IMR-90 (cell line): ENCODE measurements around the gene SGSM2. TPM values are rescaled to one million over a fixed set of nuclear protein-coding genes. Genes with fewer than 3 reads are reported as not detected.

Experiments
- ATAC-seq: fragments of 200-7000 bp; cut with Tn5 transposase; 2 replicates; pipeline ENCODE4 v1.9.1; 2020; ENCODE audit warnings: low read depth, mild to moderate bottlenecking, moderate library complexity
- BruUV-seq: library from RNA; stranded (reverse); fragments of 400-500 nt; replicated peaks from 2 replicates; lab custom pipeline; 2021; lab: Mats Ljungman, UMichigan
- CTCF ChIA-PET: fragments of 300-600 bp; formaldehyde crosslinking; extraction: SDS; loops from one replicate; lab custom pipeline; 2021; ENCODE audit warnings: antibody characterized with exemption; lab: Yijun Ruan, JAX
- POLR2A ChIA-PET: fragments of 300-600 bp; sonication (Branson Sonifier 250); formaldehyde crosslinking; loops from one replicate; lab custom pipeline; 2022; ENCODE audit warnings: antibody characterized with exemption; ENCODE audit not compliant: unreplicated experiment; lab: Charles Lee
- DNase-seq: peaks from one replicate; pipeline ENCODE4 v3.0.0; 2013
- H2AFZ ChIP-seq: replicated peaks from 2 replicates; pipeline ENCODE3; 2013; ENCODE audit warnings: low read length, mild to moderate bottlenecking; ENCODE audit not compliant: poor library complexity
- H2AK5ac ChIP-seq: 2 replicates; pipeline ENCODE4 v1.6.1; 2013; ENCODE audit warnings: low read depth, low read length, inconsistent platforms
- H2AK9ac ChIP-seq: replicated peaks from 2 replicates; pipeline ENCODE3; 2013; ENCODE audit warnings: mild to moderate bottlenecking, low read depth, low read length, moderate library complexity; ENCODE audit not compliant: poor library complexity
- H2BK120ac ChIP-seq: 2 replicates; pipeline ENCODE4 v1.6.1; 2013; ENCODE audit warnings: low read depth, low read length, inconsistent platforms
- H2BK15ac ChIP-seq: 3 replicates; pipeline ENCODE4 v1.6.1; 2013; ENCODE audit warnings: low read depth, low read length, inconsistent platforms
- H2BK20ac ChIP-seq: 2 replicates; pipeline ENCODE4 v1.6.1; 2013; ENCODE audit warnings: low read depth, mild to moderate bottlenecking, inconsistent platforms, low read length, moderate library complexity
- H2BK5ac ChIP-seq: 2 replicates; pipeline ENCODE4 v1.6.1; 2013; ENCODE audit warnings: mild to moderate bottlenecking, low read depth, low read length, inconsistent platforms; ENCODE audit not compliant: poor library complexity, severe bottlenecking
- H3K14ac ChIP-seq: replicated peaks from 2 replicates; pipeline ENCODE4 v1.6.1; 2013; ENCODE audit warnings: low read depth, low read length, inconsistent platforms
- H3K18ac ChIP-seq: 2 replicates; pipeline ENCODE4 v1.6.1; 2013; ENCODE audit warnings: low read depth, low read length, control low read depth
- H3K23ac ChIP-seq: 2 replicates; pipeline ENCODE4 v1.6.1; 2013; ENCODE audit warnings: low read depth, low read length, inconsistent platforms
- H3K27ac ChIP-seq: 2 replicates; pipeline ENCODE4 v1.5.1; 2013; ENCODE audit warnings: mild to moderate bottlenecking, control low read depth, low read length; ENCODE audit not compliant: insufficient read depth
- H3K27me3 ChIP-seq: 2 replicates; pipeline ENCODE4 v1.6.1; 2013; ENCODE audit warnings: low read length; ENCODE audit not compliant: control insufficient read depth, insufficient read depth
- H3K36me3 ChIP-seq: 2 replicates; pipeline ENCODE4 v1.6.1; 2013; ENCODE audit warnings: low read length, mixed read lengths; ENCODE audit not compliant: control insufficient read depth, insufficient read depth
- H3K4ac ChIP-seq: 2 replicates; pipeline ENCODE4 v1.6.1; 2013; ENCODE audit warnings: low read depth, low read length, inconsistent platforms
- H3K4me1 ChIP-seq: 2 replicates; pipeline ENCODE4 v1.6.1; 2013; ENCODE audit warnings: low read length, mixed read lengths; ENCODE audit not compliant: control insufficient read depth, insufficient read depth
- H3K4me2 ChIP-seq: 2 replicates; pipeline ENCODE4 v1.6.1; 2013; ENCODE audit warnings: low read depth, mild to moderate bottlenecking, control low read depth, low read length, moderate library complexity
- H3K4me3 ChIP-seq: 2 replicates; pipeline ENCODE4 v1.5.1; 2013; ENCODE audit warnings: low read depth, mild to moderate bottlenecking, control low read depth, low read length, moderate library complexity; ENCODE audit not compliant: insufficient read depth
- H3K56ac ChIP-seq: 2 replicates; pipeline ENCODE4 v1.6.1; 2013; ENCODE audit warnings: low read length, inconsistent platforms; ENCODE audit not compliant: insufficient read depth; ENCODE audit errors: extremely low read depth
- H3K79me1 ChIP-seq, 2 experiments: 2 replicates each; pipeline ENCODE4 v1.6.1; 2013; ENCODE audit warnings: low read length in 2 of 2, inconsistent platforms in 1 of 2, low read depth in 1 of 2
- H3K9ac ChIP-seq: 2 replicates; pipeline ENCODE4 v1.6.1; 2013; ENCODE audit warnings: low read depth, low read length, control low read depth
- H3K9me1 ChIP-seq: 2 replicates; pipeline ENCODE4 v1.6.1; 2013; ENCODE audit warnings: low read length, inconsistent platforms; ENCODE audit not compliant: insufficient read depth
- H3K9me3 ChIP-seq: 2 replicates; pipeline ENCODE4 v1.6.1; 2013; ENCODE audit warnings: low read length; ENCODE audit not compliant: control insufficient read depth, insufficient read depth
- H4K20me1 ChIP-seq: 2 replicates; pipeline ENCODE4 v1.6.1; 2013; ENCODE audit warnings: low read length, inconsistent platforms; ENCODE audit not compliant: insufficient read depth
- H4K5ac ChIP-seq: 2 replicates; pipeline ENCODE4 v1.6.1; 2013; ENCODE audit warnings: mild to moderate bottlenecking, low read depth, low read length, control low read depth
- H4K8ac ChIP-seq, 2 experiments: 2 replicates each; pipeline ENCODE4 v1.6.1; 2013; ENCODE audit warnings: low read depth in 2 of 2, low read length in 2 of 2, control low read depth in 1 of 2, inconsistent platforms in 1 of 2
- H4K91ac ChIP-seq: 2 replicates; pipeline ENCODE4 v1.6.1; 2013; ENCODE audit warnings: low read depth, low read length, inconsistent platforms; ENCODE audit not compliant: insufficient read depth
- BHLHE40 ChIP-seq: fragments of 150-350 bp; IDR thresholded peaks from 2 replicates; pipeline ENCODE4 v1.6.1; 2016; ENCODE audit warnings: mild to moderate bottlenecking, low read depth, low read length
- CEBPB ChIP-seq: IDR thresholded peaks from 2 replicates; pipeline ENCODE4 v1.6.1; 2012; ENCODE audit warnings: low read depth, low read length, improper control_type of control experiment
- FOS ChIP-seq: fragments of 150-350 bp; IDR thresholded peaks from 2 replicates; pipeline ENCODE4 v1.6.1; 2016; ENCODE audit warnings: low read depth, low read length
- MAZ ChIP-seq: IDR thresholded peaks from 2 replicates; pipeline ENCODE4 v1.6.1; 2012; ENCODE audit warnings: low read depth, mild to moderate bottlenecking, low read length, improper control_type of control experiment, moderate library complexity, borderline replicate concordance
- MXI1 ChIP-seq: IDR thresholded peaks from 2 replicates; pipeline ENCODE4 v1.6.1; 2012; ENCODE audit warnings: low read depth, mild to moderate bottlenecking, low read length, moderate library complexity, borderline replicate concordance
- RAD21 ChIP-seq: IDR thresholded peaks from 2 replicates; pipeline ENCODE4 v1.6.1; 2012; ENCODE audit warnings: low read length, improper control_type of control experiment
- RCOR1 ChIP-seq: IDR thresholded peaks from 2 replicates; pipeline ENCODE4 v1.6.1; 2012; ENCODE audit warnings: mild to moderate bottlenecking, low read length, improper control_type of control experiment; ENCODE audit not compliant: insufficient replicate concordance
- SMC3 ChIP-seq: fragments of 150-350 bp; IDR thresholded peaks from 2 replicates; pipeline ENCODE4 v1.6.1; 2016; ENCODE audit warnings: low read depth, mild to moderate bottlenecking, antibody characterized with exemption, low read length, moderate library complexity
- WGBS, 2 experiments: methylation state at CpG; one replicate each; pipeline versions ENCODE4 v1.1.5 to v1.1.7; 2013; ENCODE audit warnings: missing lambda C conversion rate in 2 of 2; ENCODE audit not compliant: insufficient read length in 1 of 2; ENCODE audit errors: extremely low coverage in 2 of 2; 5-methylcytosine and 5-hydroxymethylcytosine counted together
- dilution Hi-C: fragments of 300-500 bp; cut with HindIII; formaldehyde crosslinking; loops from one replicate; pipeline ENCODE4 v1.14.3; 2018; ENCODE audit warnings: low sequenced_read_pairs; ENCODE audit not compliant: unreplicated experiment
- in situ Hi-C: fragments of 300-500 bp; cut with MboI; formaldehyde crosslinking; loops from 3 replicates; pipeline ENCODE4 v1.14.3; 2019; ENCODE audit warnings: low sequenced_read_pairs, inconsistent platforms, mixed read lengths
- intact Hi-C: fragments of 100-400 bp; cut with micrococcal nuclease; formaldehyde crosslinking; loops from 2 replicates; pipeline ENCODE4 v1.10.0; 2022
- polyA plus RNA-seq, 3 experiments: library from polyadenylated mRNA; depleted of rRNA; stranded (reverse); fragments of >200 nt; gene quantifications; 2 replicates each; pipeline ENCODE4 v1.2.3, GENCODE V29; 2012; ENCODE audit warnings: low replicate concordance in 1 of 3
- total RNA-seq: library from RNA; depleted of rRNA; stranded (reverse); fragments of >200 nt; gene quantifications from 2 replicates; pipeline ENCODE4 v1.2.3, GENCODE V29; 2012
- TF ChIP-seq, protein P1 (sequence below): conservative IDR thresholded peaks from 2 replicates; pipeline ENCODE4 v1.5.1; 2012; ENCODE audit warnings: mild to moderate bottlenecking, low read depth, low read length, improper control_type of control experiment

Gene SGSM2
- total and polyA plus RNA-seq, 2 of the 4 experiments (the other 2 are of a cell fraction) = 13.6 to 81.2 TPM

- TF ChIP-seq BHLHE40 (no peak), RCOR1 (no peak)
Observed at GRCh38 chr17:2401426-2402221, 64.3 kb downstream of the SGSM2 start (continued).

- DNase-seq = no peak
- H2AK5ac ChIP-seq = peak overlapping the region; percentile 92
- peak overlapping the region; percentile 62; the same call in 1 of the 2 replicates for H3K4me3 ChIP-seq
- H3K18ac ChIP-seq = no peak overlapping the region; the same call in 1 of the 2 replicates
- H4K20me1 ChIP-seq = peaks cover 14% of the 10 kb centered on the region; the same call in 1 of the 2 replicates
- POLR2A ChIA-PET = interaction anchor here (0.5 to 0.6 kb wide), 3 partner anchors 9 to 193 kb away, joined by 4 to 9 read pairs (median 4); no protein-coding TSS in a partner anchor
- H3K9me1 ChIP-seq = peaks cover 40% of the 10 kb centered on the region
- no peaks in the 10 kb centered on the region for H3K36me3 ChIP-seq
- in situ Hi-C loops (no loop called here), intact Hi-C loops (no loop called here), dilution Hi-C loops (no loop called here)
- no TSS peak for BruUV-seq
- peak overlapping the region; percentile 28; the same call in 1 of the 3 replicates for H2BK15ac ChIP-seq
- no peak for ATAC-seq
- H3K4me2 ChIP-seq = peak overlapping the region; percentile 93
- H3K23ac ChIP-seq = peak overlapping the region; percentile 84
- H4K8ac ChIP-seq = peak overlapping the region; percentile 60 to 82; a peak in 3 of 4 replicates
- no CpG with 5 or more reads among the region's 15 CpGs for WGBS, 2 experiments
- H2BK20ac ChIP-seq = no peak overlapping the region
- H2AFZ ChIP-seq = peak overlapping the region; percentile 86
- peak overlapping the region; percentile 67 for H4K91ac ChIP-seq
- H2AK9ac ChIP-seq = peak overlapping the region; percentile 95
- peak overlapping the region; percentile 93 for H3K14ac ChIP-seq
- no peak overlapping the region for H3K56ac ChIP-seq
- CTCF ChIA-PET = no interaction called here
- peak overlapping the region; percentile 78 for H3K4ac ChIP-seq
- 0 out of 2 replicates have a peak overlapping the region, but pooled peaks have one; percentile 35 for H2BK120ac ChIP-seq
- peak overlapping the region; percentile 79 for H3K9ac ChIP-seq
- H3K79me1 ChIP-seq = peaks cover 13 to 54% of the 10 kb centered on the region in 2 experiments; a peak in 3 of 4 replicates
- peaks cover 43% of the 10 kb centered on the region for H3K4me1 ChIP-seq
- H3K9me3 ChIP-seq = no peaks in the 10 kb centered on the region
- peak overlapping the region; percentile 90; the same call in 1 of the 2 replicates for H4K5ac ChIP-seq
- no peaks in the 10 kb centered on the region for H3K27me3 ChIP-seq
- peak overlapping the region; percentile 85 for H3K27ac ChIP-seq
- no peak for TF ChIP-seq SMC3
- no peak for TF ChIP-seq FOS
- no peak for TF ChIP-seq CEBPB
- no peak for TF ChIP-seq MAZ
- TF ChIP-seq, protein P1, sequence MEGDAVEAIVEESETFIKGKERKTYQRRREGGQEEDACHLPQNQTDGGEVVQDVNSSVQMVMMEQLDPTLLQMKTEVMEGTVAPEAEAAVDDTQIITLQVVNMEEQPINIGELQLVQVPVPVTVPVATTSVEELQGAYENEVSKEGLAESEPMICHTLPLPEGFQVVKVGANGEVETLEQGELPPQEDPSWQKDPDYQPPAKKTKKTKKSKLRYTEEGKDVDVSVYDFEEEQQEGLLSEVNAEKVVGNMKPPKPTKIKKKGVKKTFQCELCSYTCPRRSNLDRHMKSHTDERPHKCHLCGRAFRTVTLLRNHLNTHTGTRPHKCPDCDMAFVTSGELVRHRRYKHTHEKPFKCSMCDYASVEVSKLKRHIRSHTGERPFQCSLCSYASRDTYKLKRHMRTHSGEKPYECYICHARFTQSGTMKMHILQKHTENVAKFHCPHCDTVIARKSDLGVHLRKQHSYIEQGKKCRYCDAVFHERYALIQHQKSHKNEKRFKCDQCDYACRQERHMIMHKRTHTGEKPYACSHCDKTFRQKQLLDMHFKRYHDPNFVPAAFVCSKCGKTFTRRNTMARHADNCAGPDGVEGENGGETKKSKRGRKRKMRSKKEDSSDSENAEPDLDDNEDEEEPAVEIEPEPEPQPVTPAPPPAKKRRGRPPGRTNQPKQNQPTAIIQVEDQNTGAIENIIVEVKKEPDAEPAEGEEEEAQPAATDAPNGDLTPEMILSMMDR = no peak
- TF ChIP-seq BHLHE40 = no peak
- TF ChIP-seq MXI1 = no peak
- no peak for TF ChIP-seq RAD21
- peak overlapping the region; percentile 83 for H2BK5ac ChIP-seq
Observed at GRCh38 chr17:2402544-2402943, 65.2 kb downstream of the SGSM2 start.
